DOHH2 (cell line): ENCODE measurements around the gene PTPRS.

Experiments
- H3F3A ChIP-seq: fragments of 200-600 bp; sonication (generic), shearing (Covaris generic); 2 replicates; pipeline ENCODE4 v1.6.0; 2016; ENCODE audit warnings: antibody characterized with exemption, mild to moderate bottlenecking; ENCODE audit not compliant: control insufficient read depth, insufficient read depth
- H3K27ac ChIP-seq: fragments of 200-600 bp; sonication (generic); 2 replicates; pipeline ENCODE4 v1.5.1; 2014; ENCODE audit warnings: low read depth, mild to moderate bottlenecking, low read length, moderate library complexity
- H3K27me3 ChIP-seq: fragments of 200-600 bp; sonication (generic); 2 replicates; pipeline ENCODE4 v1.6.1; 2014; ENCODE audit warnings: mild to moderate bottlenecking, low read length, mixed read lengths; ENCODE audit not compliant: control insufficient read depth
- H3K36me3 ChIP-seq: fragments of 200-600 bp; sonication (generic); 2 replicates; pipeline ENCODE4 v1.6.1; 2014; ENCODE audit warnings: mild to moderate bottlenecking, low read length, moderate library complexity, mixed read lengths; ENCODE audit not compliant: control insufficient read depth
- H3K4me1 ChIP-seq: fragments of 200-600 bp; sonication (generic); 2 replicates; pipeline ENCODE4 v1.6.1; 2014; ENCODE audit warnings: mild to moderate bottlenecking, low read length, mixed read lengths; ENCODE audit not compliant: control insufficient read depth
- H3K4me2 ChIP-seq: fragments of 200-600 bp; sonication (generic); 2 replicates; pipeline ENCODE4 v1.6.0; 2014; ENCODE audit warnings: mild to moderate bottlenecking, low read length, moderate library complexity
- H3K4me3 ChIP-seq: fragments of 200-600 bp; sonication (generic); 2 replicates; pipeline ENCODE4 v1.5.1; 2014; ENCODE audit warnings: mild to moderate bottlenecking, low read length, mixed read lengths
- H3K79me2 ChIP-seq: fragments of 200-600 bp; sonication (generic); 2 replicates; pipeline ENCODE4 v1.6.1; 2014; ENCODE audit warnings: mild to moderate bottlenecking, low read length, mixed read lengths; ENCODE audit not compliant: control insufficient read depth
- H3K9me2 ChIP-seq: fragments of 200-600 bp; sonication (generic); replicated peaks from 2 replicates; pipeline ENCODE4 v1.6.1; 2014; ENCODE audit warnings: mild to moderate bottlenecking, low read length, mixed read lengths; ENCODE audit not compliant: control insufficient read depth
- H3K9me3 ChIP-seq: fragments of 200-600 bp; sonication (generic); 2 replicates; pipeline ENCODE4 v1.6.1; 2014; ENCODE audit warnings: antibody characterized with exemption, low read length, mixed read lengths; ENCODE audit not compliant: control insufficient read depth, insufficient read depth
- H4K20me1 ChIP-seq: fragments of 200-600 bp; sonication (generic); 2 replicates; pipeline ENCODE4 v1.6.0; 2014; ENCODE audit warnings: low read depth, mild to moderate bottlenecking, antibody characterized with exemption, low read length, moderate library complexity; ENCODE audit not compliant: control insufficient read depth, insufficient read depth
- EZH2phosphoT487 ChIP-seq: fragments of 200-600 bp; sonication (generic); IDR thresholded peaks from 2 replicates; pipeline ENCODE4 v1.6.1; 2017; ENCODE audit warnings: borderline replicate concordance, mild to moderate bottlenecking, antibody characterized with exemption, low read length, moderate library complexity, mixed read lengths
- TF ChIP-seq, protein P1 (sequence below): fragments of 200-600 bp; sonication (generic); IDR thresholded peaks from one replicate; pipeline ENCODE4 v1.5.1; 2014; ENCODE audit warnings: antibody characterized with exemption, mild to moderate bottlenecking, low read depth, low read length; ENCODE audit not compliant: poor library complexity, severe bottlenecking

Gene PTPRS

DNA sequence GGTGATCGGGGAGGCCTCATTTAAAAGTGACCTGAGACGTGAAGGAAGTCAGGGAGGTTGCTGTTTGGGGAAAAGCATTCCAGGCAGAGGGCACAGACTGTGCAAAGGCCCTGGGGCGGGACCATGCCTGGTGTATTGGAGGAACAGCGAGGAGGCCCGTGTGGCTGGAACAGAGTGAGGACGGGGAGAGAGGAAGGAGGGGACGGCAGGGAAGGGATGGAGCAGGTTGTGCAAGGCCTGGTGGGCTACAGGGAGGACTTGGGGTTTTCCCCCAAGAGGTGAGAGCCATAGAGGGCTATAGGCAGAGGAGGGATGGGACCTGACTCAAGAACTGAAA lies 17.2 kb downstream of the PTPRS start:
- no peaks in the 10 kb centered on the region for H3K9me2 ChIP-seq
- H3K4me2 ChIP-seq, result no peak overlapping the region
- no peaks in the 10 kb centered on the region for H3K79me2 ChIP-seq
- no peaks in the 10 kb centered on the region for H4K20me1 ChIP-seq
- H3F3A ChIP-seq, result 0 out of 2 replicates have a peak, but pooled peaks cover 2% of the 10 kb centered on the region
- no peak overlapping the region for H3K4me3 ChIP-seq
- no peak overlapping the region for H3K27ac ChIP-seq
- H3K4me1 ChIP-seq, result peaks cover 9% of the 10 kb centered on the region
- TF ChIP-seq EZH2phosphoT487, result no peak
- TF ChIP-seq, protein P1, sequence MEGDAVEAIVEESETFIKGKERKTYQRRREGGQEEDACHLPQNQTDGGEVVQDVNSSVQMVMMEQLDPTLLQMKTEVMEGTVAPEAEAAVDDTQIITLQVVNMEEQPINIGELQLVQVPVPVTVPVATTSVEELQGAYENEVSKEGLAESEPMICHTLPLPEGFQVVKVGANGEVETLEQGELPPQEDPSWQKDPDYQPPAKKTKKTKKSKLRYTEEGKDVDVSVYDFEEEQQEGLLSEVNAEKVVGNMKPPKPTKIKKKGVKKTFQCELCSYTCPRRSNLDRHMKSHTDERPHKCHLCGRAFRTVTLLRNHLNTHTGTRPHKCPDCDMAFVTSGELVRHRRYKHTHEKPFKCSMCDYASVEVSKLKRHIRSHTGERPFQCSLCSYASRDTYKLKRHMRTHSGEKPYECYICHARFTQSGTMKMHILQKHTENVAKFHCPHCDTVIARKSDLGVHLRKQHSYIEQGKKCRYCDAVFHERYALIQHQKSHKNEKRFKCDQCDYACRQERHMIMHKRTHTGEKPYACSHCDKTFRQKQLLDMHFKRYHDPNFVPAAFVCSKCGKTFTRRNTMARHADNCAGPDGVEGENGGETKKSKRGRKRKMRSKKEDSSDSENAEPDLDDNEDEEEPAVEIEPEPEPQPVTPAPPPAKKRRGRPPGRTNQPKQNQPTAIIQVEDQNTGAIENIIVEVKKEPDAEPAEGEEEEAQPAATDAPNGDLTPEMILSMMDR, result no peak
- no peaks in the 10 kb centered on the region for H3K36me3 ChIP-seq
- H3K9me3 ChIP-seq, result no peaks in the 10 kb centered on the region
- H3K27me3 ChIP-seq, result peaks cover 17% of the 10 kb centered on the region

DNA sequence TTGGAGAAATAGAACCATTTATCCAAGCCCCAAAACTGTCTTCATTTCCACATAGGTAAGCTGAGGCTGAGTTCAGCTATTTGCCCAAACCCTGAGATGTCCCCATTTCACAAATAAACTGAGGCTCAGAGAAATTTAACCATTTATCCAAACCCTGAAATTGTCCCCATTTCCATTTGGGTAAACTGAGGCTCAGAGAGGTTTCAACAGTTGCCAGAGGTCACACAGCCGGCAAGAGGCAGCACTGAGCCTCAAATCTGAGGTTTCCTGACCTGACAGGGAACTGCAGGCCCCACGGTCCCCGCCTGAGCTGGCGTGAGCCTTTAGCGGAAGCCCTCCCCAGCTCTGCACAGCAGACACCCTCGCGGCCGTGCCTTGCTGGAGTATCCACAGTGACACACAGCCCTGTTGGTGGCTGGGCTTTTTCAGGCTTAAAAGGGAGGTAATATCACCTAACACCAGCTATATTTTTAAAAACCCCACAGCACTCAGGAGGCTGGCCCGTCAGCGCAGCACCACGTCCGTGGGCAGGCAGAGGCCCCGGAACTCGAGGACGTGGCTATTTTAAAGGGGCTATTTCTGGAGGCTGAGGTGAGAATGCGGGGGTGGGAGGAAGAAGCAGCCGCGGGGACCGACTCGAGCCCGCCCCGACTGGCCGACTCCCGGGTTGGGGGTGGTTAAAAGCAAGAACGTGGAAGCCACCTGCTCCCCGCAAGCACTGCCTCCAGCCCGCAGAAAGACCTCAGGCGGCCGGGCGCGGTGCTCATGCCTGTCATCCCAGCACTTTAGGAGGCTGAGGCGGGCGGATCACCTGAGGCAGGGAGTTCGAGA lies 18.5 kb downstream of the PTPRS start:
- Histone ChIP-seq H3K27me3 (peaks cover 17% of the 10 kb centered on the region), H3F3A (0 out of 2 replicates have a peak, but pooled peaks cover 2% of the 10 kb centered on the region), H3K27ac (no peak overlapping the region), H3K9me3 (no peaks in the 10 kb centered on the region), H3K4me1 (peaks cover 9% of the 10 kb centered on the region), H3K36me3 (no peaks in the 10 kb centered on the region), H4K20me1 (no peaks in the 10 kb centered on the region), H3K9me2 (no peaks in the 10 kb centered on the region), H3K4me3 (0 out of 2 replicates have a peak overlapping the region, but pooled peaks have one; percentile 8), H3K79me2 (no peaks in the 10 kb centered on the region), H3K4me2 (peak overlapping the region; percentile 53)
- TF ChIP-seq, protein P1, result no peak
- TF ChIP-seq EZH2phosphoT487, result no peak

DNA sequence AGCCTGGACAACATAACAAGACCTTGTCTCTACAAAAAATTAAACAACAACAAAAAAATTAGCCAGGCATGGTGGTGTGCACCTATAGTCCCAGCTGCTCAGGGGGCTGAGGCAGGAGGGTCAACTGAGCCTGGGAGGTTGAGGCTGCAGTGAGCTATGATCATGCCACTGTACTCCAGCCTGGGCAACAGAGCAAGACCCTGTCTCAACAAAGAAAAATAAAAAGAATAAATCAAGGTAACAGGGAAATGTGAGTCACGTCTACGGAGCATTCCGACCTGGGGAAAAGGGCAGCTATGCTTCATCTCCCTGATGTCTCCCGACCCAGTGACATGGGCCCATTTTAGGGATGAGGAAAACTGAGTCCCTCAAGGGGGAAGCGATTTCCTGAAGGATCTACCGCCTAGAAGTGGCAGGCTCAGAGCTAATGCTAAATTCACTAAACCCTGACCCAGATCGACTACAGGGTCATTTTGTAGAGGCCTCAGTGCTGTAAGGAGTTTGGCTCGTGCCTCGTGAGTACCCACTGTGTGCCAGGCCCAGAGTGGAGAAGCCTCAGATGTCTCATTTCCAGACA lies 19.5 kb downstream of the PTPRS start:
- TF ChIP-seq EZH2phosphoT487, result no peak
- TF ChIP-seq, protein P1, result no peak
- H3K4me2 ChIP-seq, result no peak overlapping the region
- no peaks in the 10 kb centered on the region for H3K9me3 ChIP-seq

More for the DNA sequence above, 19.5 kb downstream of the PTPRS start:
- Histone ChIP-seq H4K20me1 (no peaks in the 10 kb centered on the region), H3K36me3 (no peaks in the 10 kb centered on the region), H3K27ac (no peak overlapping the region), H3K27me3 (peaks cover 17% of the 10 kb centered on the region), H3K4me1 (peaks cover 9% of the 10 kb centered on the region), H3K4me3 (no peak overlapping the region), H3K9me2 (no peaks in the 10 kb centered on the region), H3F3A (no peaks in the 10 kb centered on the region), H3K79me2 (no peaks in the 10 kb centered on the region)
